ENCODE results near the gene KBTBD12. TPM values are rescaled to one million over a fixed set of nuclear protein-coding genes. Genes with fewer than 3 reads are reported as not detected.

KBTBD12 gene
- total RNA-seq, 2 donors from 2014 or later, result 14.5 TPM

DNA sequence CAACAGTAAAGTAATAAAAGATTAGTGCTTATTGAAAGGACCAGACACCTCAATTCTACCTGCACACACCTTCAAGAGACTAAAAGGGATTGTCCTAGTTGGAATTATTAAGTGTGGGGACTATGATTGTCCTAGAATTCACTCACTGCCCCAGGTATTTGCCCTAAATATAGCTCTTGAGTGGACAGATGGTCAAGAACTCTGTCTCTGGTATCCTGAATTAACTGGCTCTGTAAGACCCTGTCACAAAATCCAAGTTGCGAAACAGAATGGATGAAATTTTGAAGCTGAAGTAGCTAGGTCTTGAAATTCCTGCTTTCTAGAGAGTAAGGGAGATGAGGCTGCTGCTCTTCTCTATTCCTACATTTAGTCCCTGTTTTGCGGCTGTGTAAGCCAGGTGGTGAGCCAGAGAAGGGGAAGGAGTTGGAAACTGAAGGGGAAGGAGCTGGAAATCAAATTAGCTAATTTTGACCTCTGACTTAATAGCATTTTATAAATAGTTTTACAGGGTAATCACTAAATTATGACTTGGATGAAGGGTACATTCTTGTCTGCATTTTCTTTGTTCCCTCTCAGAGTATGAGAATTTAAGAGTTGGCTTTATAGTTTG, 34.5 kb downstream of the KBTBD12 start:
- no peak for ATAC-seq (ENCODE audit: insufficient number of reproducible peaks, low FRiP score, low read depth)
- TF ChIP-seq, protein P1, sequence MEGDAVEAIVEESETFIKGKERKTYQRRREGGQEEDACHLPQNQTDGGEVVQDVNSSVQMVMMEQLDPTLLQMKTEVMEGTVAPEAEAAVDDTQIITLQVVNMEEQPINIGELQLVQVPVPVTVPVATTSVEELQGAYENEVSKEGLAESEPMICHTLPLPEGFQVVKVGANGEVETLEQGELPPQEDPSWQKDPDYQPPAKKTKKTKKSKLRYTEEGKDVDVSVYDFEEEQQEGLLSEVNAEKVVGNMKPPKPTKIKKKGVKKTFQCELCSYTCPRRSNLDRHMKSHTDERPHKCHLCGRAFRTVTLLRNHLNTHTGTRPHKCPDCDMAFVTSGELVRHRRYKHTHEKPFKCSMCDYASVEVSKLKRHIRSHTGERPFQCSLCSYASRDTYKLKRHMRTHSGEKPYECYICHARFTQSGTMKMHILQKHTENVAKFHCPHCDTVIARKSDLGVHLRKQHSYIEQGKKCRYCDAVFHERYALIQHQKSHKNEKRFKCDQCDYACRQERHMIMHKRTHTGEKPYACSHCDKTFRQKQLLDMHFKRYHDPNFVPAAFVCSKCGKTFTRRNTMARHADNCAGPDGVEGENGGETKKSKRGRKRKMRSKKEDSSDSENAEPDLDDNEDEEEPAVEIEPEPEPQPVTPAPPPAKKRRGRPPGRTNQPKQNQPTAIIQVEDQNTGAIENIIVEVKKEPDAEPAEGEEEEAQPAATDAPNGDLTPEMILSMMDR (IDR thresholded peaks at IDR 0.05), result no peak

DNA sequence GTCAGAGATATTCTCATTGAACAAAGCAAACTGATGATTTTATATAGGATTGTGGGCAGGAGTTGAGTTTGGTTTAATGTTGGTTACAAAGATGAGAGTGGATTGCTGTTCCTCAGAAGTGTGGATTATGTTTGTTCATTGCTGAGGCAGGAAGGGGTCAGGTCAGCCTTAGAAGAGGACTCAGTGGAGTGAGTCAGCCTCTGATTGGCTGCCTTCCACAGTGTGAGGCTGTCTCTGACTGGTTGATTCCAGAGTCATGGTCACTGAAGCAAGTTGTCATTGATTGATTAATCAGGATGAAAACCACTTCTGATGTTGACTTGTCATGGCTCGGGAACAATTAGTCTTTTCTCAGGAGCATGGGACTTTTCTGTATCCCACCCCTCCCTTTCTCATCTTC, 36.2 kb downstream of the KBTBD12 start:
- no peaks in the 10 kb centered on the region for H3K27me3 ChIP-seq (replicated peaks; ENCODE audit: insufficient read depth)
- peaks cover 15 to 26% of the 10 kb centered on the region in 2 donors for H3K4me1 ChIP-seq (ENCODE audit: control insufficient read depth in 1 of 2, low read depth in 2 of 2)
- no peak for ATAC-seq (ENCODE audit: insufficient number of reproducible peaks, low FRiP score, low read depth)
- no peaks in the 10 kb centered on the region for H3K9me3 ChIP-seq
- H3K4me3 ChIP-seq, result no peak overlapping the region
- TF ChIP-seq, protein P1 (IDR thresholded peaks at IDR 0.05), result no peak
- H3K27ac ChIP-seq, result no peak overlapping the region
- DNase-seq (ENCODE audit: low spot score), result no peak
- no peaks in the 10 kb centered on the region for H3K36me3 ChIP-seq

More for the DNA sequence above, 34.5 kb downstream of the KBTBD12 start:
- no peak overlapping the region for H3K4me3 ChIP-seq
- H3K27ac ChIP-seq, result no peak overlapping the region
- peaks cover 12 to 20% of the 10 kb centered on the region in 2 donors for H3K4me1 ChIP-seq (ENCODE audit: control insufficient read depth in 1 of 2, low read depth in 2 of 2)
- no peak for DNase-seq (ENCODE audit: low spot score)
- no peaks in the 10 kb centered on the region for H3K9me3 ChIP-seq
- H3K27me3 ChIP-seq (replicated peaks; ENCODE audit: insufficient read depth), result no peaks in the 10 kb centered on the region
- H3K36me3 ChIP-seq, result no peaks in the 10 kb centered on the region

DNA sequence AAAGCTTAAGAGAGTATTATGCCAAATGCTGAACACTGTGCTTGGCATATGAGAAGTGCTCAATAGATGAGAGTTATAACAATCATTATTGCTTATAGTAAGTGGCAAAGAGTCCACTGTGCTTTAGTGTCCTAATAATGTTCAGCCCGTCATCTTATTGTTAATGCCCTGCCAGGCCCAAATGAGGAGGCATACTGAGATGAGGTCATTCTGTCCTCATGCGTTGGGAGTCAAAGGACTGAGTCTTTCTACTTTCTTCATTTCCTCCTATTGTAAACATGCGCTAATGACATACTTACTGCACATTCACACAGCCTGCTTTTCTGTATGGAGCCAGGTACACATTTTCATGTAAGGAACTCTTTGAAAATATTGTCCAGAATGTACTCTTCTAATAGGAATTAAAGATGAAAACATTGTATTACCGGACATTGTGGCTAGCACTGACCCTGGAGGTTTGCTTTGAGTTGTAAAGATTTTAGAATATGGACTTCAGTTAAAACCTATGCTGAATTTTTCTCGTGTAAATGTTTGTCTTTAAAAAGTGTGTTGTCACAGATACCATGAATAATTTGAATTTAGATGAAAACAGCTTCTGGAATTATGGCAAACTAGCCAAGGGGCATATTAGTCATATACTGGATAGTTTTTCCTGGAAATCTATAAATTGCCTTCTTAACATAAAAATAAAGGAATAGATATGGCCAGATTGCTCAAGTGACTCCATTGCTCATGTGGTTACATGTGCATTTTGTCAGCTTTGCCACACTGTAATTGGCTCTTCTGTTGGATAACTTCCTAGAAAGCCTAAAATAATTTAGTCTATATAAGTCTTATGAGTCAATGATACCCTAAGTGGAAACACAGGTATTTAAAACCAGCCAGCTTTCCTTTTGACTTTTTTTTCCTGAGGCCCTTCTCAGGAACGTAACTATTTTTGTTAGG, 38.3 kb downstream of the KBTBD12 start:
- peak; percentile 37 for ATAC-seq (ENCODE audit: insufficient number of reproducible peaks, low FRiP score, low read depth)
- Histone ChIP-seq H3K4me3 (peak overlapping the region; percentile 13), H3K36me3 (no peaks in the 10 kb centered on the region), H3K27me3 (replicated peaks; ENCODE audit: insufficient read depth) (no peaks in the 10 kb centered on the region), H3K9me3 (no peaks in the 10 kb centered on the region), H3K4me1 (ENCODE audit: control insufficient read depth in 1 of 2, low read depth in 2 of 2) (peaks cover 15 to 26% of the 10 kb centered on the region in 2 donors), H3K27ac (peak overlapping the region; percentile 54 to 72)
- no peak for DNase-seq (ENCODE audit: low spot score)
- TF ChIP-seq, protein P1 (IDR thresholded peaks at IDR 0.05), result no peak

DNA sequence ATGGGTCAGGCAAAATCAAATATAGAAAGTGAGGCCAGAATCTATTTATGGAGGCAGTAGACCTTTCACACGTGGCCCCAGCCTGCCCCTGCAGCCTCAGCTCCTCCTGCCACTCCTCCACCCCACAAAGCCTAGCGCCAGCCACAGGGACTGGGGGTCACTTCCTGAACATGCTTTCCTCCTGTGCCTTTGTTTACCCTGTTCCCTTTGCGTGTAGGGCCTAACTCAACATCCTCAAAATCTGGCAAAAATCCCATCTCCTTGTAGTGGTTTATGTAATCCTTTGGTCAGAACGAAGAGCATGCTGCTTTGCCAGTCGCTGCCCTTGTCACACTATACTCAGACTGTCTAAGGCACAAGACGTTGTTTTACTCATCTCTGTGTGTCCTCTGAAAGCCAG, 39.6 kb downstream of the KBTBD12 start:
- Histone ChIP-seq H3K27me3 (replicated peaks; ENCODE audit: insufficient read depth) (no peaks in the 10 kb centered on the region), H3K4me1 (ENCODE audit: control insufficient read depth in 1 of 2, low read depth in 2 of 2) (peaks cover 15 to 26% of the 10 kb centered on the region in 2 donors), H3K4me3 (peak overlapping the region; percentile 6), H3K9me3 (no peaks in the 10 kb centered on the region), H3K27ac (peak overlapping the region; percentile 54 to 72), H3K36me3 (no peaks in the 10 kb centered on the region)
- TF ChIP-seq, protein P1 (IDR thresholded peaks at IDR 0.05), result no peak
- DNase-seq (ENCODE audit: low spot score) (no peak), ATAC-seq (ENCODE audit: insufficient number of reproducible peaks, low FRiP score, low read depth) (peak; percentile 43)

DNA sequence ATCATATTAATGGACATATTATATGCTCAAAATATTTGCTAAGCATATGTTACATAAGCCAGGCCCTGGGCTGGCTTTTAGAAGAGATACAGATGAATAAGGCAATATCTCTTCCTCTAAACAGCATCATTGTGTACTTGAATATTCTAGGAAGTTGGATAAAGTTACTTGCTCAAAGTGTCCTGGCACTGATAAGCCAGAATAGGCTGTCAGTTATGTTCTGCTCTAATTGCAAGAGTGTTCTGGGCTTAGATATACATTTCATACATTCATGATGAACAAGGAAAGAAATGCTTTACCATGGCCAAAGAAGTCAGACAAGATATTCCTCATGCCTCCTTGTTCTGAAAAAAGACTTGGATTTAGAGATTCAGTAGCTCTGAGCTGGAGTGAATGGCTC, 40.7 kb downstream of the KBTBD12 start:
- no peak overlapping the region for H3K4me3 ChIP-seq
- no peak for DNase-seq (ENCODE audit: low spot score)
- H3K36me3 ChIP-seq, result no peaks in the 10 kb centered on the region
- TF ChIP-seq, protein P1 (IDR thresholded peaks at IDR 0.05), result no peak
- no peaks in the 10 kb centered on the region for H3K27me3 ChIP-seq (replicated peaks; ENCODE audit: insufficient read depth)
- no peaks in the 10 kb centered on the region for H3K9me3 ChIP-seq
- H3K4me1 ChIP-seq (ENCODE audit: control insufficient read depth in 1 of 2, low read depth in 2 of 2), result peaks cover 15 to 26% of the 10 kb centered on the region in 2 donors
- peak overlapping the region in 1 of 2 donors; percentile 72 for H3K27ac ChIP-seq
- ATAC-seq (ENCODE audit: insufficient number of reproducible peaks, low FRiP score, low read depth), result no peak
